HepG2 (cell line): ENCODE data around the gene PIP5K1A. TPM values are rescaled to one million over a fixed set of nuclear protein-coding genes. Genes with fewer than 3 reads are reported as not detected.

ENCODE experiments used
- ARID5B ChIP-seq: IDR thresholded peaks from 2 replicates; pipeline ENCODE4 v1.4.0; 2020; ENCODE audit warnings: mild to moderate bottlenecking, missing genetic modification reagents
- CCDC6 ChIP-seq: sonication (generic); formaldehyde crosslinking; IDR thresholded peaks from 2 replicates; pipeline ENCODE4 v1.8.1; 2022; ENCODE audit warnings: mild to moderate bottlenecking, missing genetic modification reagents, moderate library complexity
- EHMT2 ChIP-seq: fragments of 200-600 bp; sonication (generic); IDR thresholded peaks from 2 replicates; pipeline ENCODE4 v1.7.0; 2017; ENCODE audit warnings: antibody characterized with exemption, low read depth, low read length, borderline replicate concordance
- FOSL1 ChIP-seq: sonication (generic); formaldehyde crosslinking; IDR thresholded peaks from 2 replicates; pipeline ENCODE4 v1.9.0; 2021; ENCODE audit warnings: missing genetic modification reagents, borderline replicate concordance
- FOSL2 ChIP-seq: sonication (generic); formaldehyde crosslinking; IDR thresholded peaks from 2 replicates; pipeline ENCODE4 v1.4.0; 2020; ENCODE audit warnings: missing genetic modification reagents
- IKZF1 ChIP-seq: fragments of 450-650 bp; IDR thresholded peaks from 2 replicates; pipeline ENCODE4 v1.7.1; 2016
- MLLT10 ChIP-seq: sonication (generic); formaldehyde crosslinking; IDR thresholded peaks from 2 replicates; pipeline ENCODE4 v1.4.0; 2020; ENCODE audit warnings: missing genetic modification reagents
- NCOA5 ChIP-seq: sonication (generic); formaldehyde crosslinking; IDR thresholded peaks from 2 replicates; pipeline ENCODE4 v1.4.0; 2020; ENCODE audit warnings: missing genetic modification reagents
- RARA ChIP-seq: IDR thresholded peaks from 2 replicates; pipeline ENCODE4 v1.6.1; 2016; ENCODE audit warnings: missing genetic modification reagents, missing compliant biosample characterization
- SP5 ChIP-seq: IDR thresholded peaks from 2 replicates; pipeline ENCODE4 v1.6.1; 2016; ENCODE audit warnings: low read depth, borderline replicate concordance
- SUZ12 ChIP-seq: fragments of 150-350 bp; IDR thresholded peaks from 2 replicates; pipeline ENCODE4 v1.6.1; 2014; ENCODE audit warnings: low read depth, low read length
- XRCC5 ChIP-seq: fragments of 200-400 bp; formaldehyde crosslinking; optimal IDR thresholded peaks from 2 replicates; pipeline ENCODE3; 2017; ENCODE audit warnings: mild to moderate bottlenecking, low read length
- ZBTB1 ChIP-seq: sonication (generic); formaldehyde crosslinking; IDR thresholded peaks from 2 replicates; pipeline ENCODE4 v1.4.0; 2020; ENCODE audit warnings: missing genetic modification reagents, borderline replicate concordance
- ZBTB38 ChIP-seq: sonication (generic); formaldehyde crosslinking; IDR thresholded peaks from 2 replicates; pipeline ENCODE4 v1.5.1; 2020; ENCODE audit warnings: mild to moderate bottlenecking, missing genetic modification reagents
- ZBTB4 ChIP-seq: sonication (generic); formaldehyde crosslinking; IDR thresholded peaks from 2 replicates; pipeline ENCODE4 v1.4.0; 2020; ENCODE audit warnings: missing genetic modification reagents, mild to moderate bottlenecking, borderline replicate concordance
- ZFX ChIP-seq: sonication (generic); formaldehyde crosslinking; IDR thresholded peaks from 2 replicates; pipeline ENCODE4 v1.4.0; 2020; ENCODE audit warnings: mild to moderate bottlenecking, low read depth, missing genetic modification reagents, moderate library complexity
- ZNF235 ChIP-seq: sonication (generic); formaldehyde crosslinking; IDR thresholded peaks from 2 replicates; pipeline ENCODE4 v1.8.1; 2023; ENCODE audit warnings: mild to moderate bottlenecking, missing genetic modification reagents, borderline replicate concordance
- ZNF24 ChIP-seq: fragments of 450-650 bp; IDR thresholded peaks from 2 replicates; pipeline ENCODE4 v1.6.1; 2017; ENCODE audit warnings: antibody characterized with exemption, mild to moderate bottlenecking
- ZNF264 ChIP-seq: sonication (generic); formaldehyde crosslinking; IDR thresholded peaks from 2 replicates; pipeline ENCODE4 v1.4.0; 2020; ENCODE audit warnings: missing genetic modification reagents
- ZNF354B ChIP-seq: sonication (generic); formaldehyde crosslinking; IDR thresholded peaks from 2 replicates; pipeline ENCODE4 v1.8.0; 2022; ENCODE audit warnings: mild to moderate bottlenecking, missing genetic modification reagents
- ZNF550 ChIP-seq: sonication (generic); formaldehyde crosslinking; IDR thresholded peaks from 2 replicates; pipeline ENCODE4 v1.4.0; 2020; ENCODE audit warnings: mild to moderate bottlenecking, missing genetic modification reagents, borderline replicate concordance
- ZNF776 ChIP-seq: sonication (generic); formaldehyde crosslinking; IDR thresholded peaks from 2 replicates; pipeline ENCODE4 v1.4.0; 2020; ENCODE audit warnings: mild to moderate bottlenecking, missing genetic modification reagents
- ZNF788 ChIP-seq: sonication (generic); formaldehyde crosslinking; IDR thresholded peaks from 2 replicates; pipeline ENCODE4 v1.5.0; 2020; ENCODE audit warnings: mild to moderate bottlenecking, missing genetic modification reagents, borderline replicate concordance
- ZSCAN12 ChIP-seq: sonication (generic); formaldehyde crosslinking; IDR thresholded peaks from 2 replicates; pipeline ENCODE4 v1.9.0; 2021; ENCODE audit warnings: mild to moderate bottlenecking, missing genetic modification reagents
- ZSCAN20 ChIP-seq: sonication (generic); formaldehyde crosslinking; IDR thresholded peaks from 2 replicates; pipeline ENCODE4 v1.4.0; 2020; ENCODE audit warnings: missing genetic modification reagents, mild to moderate bottlenecking, borderline replicate concordance
- ZSCAN21 ChIP-seq: sonication (generic); formaldehyde crosslinking; IDR thresholded peaks from 2 replicates; pipeline ENCODE4 v1.8.0; 2022; ENCODE audit warnings: mild to moderate bottlenecking, missing genetic modification reagents, moderate library complexity, borderline replicate concordance
- ZSCAN31 ChIP-seq: sonication (generic); formaldehyde crosslinking; IDR thresholded peaks from 2 replicates; pipeline ENCODE4 v1.5.0; 2020; ENCODE audit warnings: low read depth, mild to moderate bottlenecking, missing genetic modification reagents
- polyA plus RNA-seq, 8 experiments: library from polyadenylated mRNA; depleted of rRNA in 3 of 8; stranded (reverse) in 7 of 8; unstranded in 1 of 8; fragments of >200 nt; fragmentation: Illumina TruSeq in 4 of 8; extraction: Trizol in 4 of 8; gene quantifications; 2 replicates each; pipeline versions ENCODE4 v1.2.1 to v1.2.3, GENCODE V29; 2011 to 2016; ENCODE audit warnings: low read depth in 4 of 8, missing spikeins in 1 of 8, mixed read lengths in 1 of 8; ENCODE audit not compliant: insufficient read depth in 1 of 8
- total RNA-seq, 5 experiments: library from RNA; depleted of rRNA; stranded (reverse); fragments of >200 nt; fragmentation: Illumina TruSeq; extraction: Trizol; gene quantifications; 2 replicates each; pipeline ENCODE4 v1.2.3, GENCODE V29; 2016; ENCODE audit warnings: low read depth in 1 of 5

Gene PIP5K1A
- total and polyA plus RNA-seq, 2 of the 13 experiments (the other 11 are each of a cell fraction or from before 2014, with no cell fraction given) = 45.3 to 65.1 TPM

GRCh38 chr1:151197863-151198253 is 494 bp upstream of the PIP5K1A start (continued):
- TF ChIP-seq EHMT2 (no peak), NCOA5 (no peak), ZBTB4 (CRISPR knock-in tag) (no peak), CCDC6 (no peak), FOSL1 (CRISPR knock-in tag) (peak; percentile 77; the same call in 1 of the 2 replicates), ZNF776 (no peak), ZNF235 (no peak), ZSCAN21 (CRISPR knock-in tag) (no peak), MLLT10 (CRISPR knock-in tag) (no peak), SP5 (CRISPR knock-in tag) (0 out of 2 replicates have a peak, but pooled peaks have one; percentile 52), ZNF788 (no peak), ZSCAN20 (CRISPR knock-in tag) (no peak), SUZ12 (no peak), ZNF24 (no peak), ZSCAN12 (CRISPR knock-in tag) (no peak), ZNF550 (CRISPR knock-in tag) (no peak), RARA (CRISPR knock-in tag) (no peak; the same call in 1 of the 2 replicates), ZNF354B (CRISPR knock-in tag) (no peak), ZBTB1 (CRISPR knock-in tag) (no peak), ZFX (CRISPR knock-in tag) (no peak), IKZF1 (no peak), FOSL2 (CRISPR knock-in tag) (peak; percentile 91), ZNF264 (CRISPR knock-in tag) (peak; percentile 10; the same call in 1 of the 2 replicates), ZBTB38 (CRISPR knock-in tag) (no peak), ARID5B (no peak), XRCC5 (no peak), ZSCAN31 (CRISPR knock-in tag) (no peak)
